ENCODE measurements around the gene APOE.
A peak's percentile ranks its signal among the peaks of the same experiment; 100 is the strongest.
"Not testable (repeated sequence)": the region's sequence is repeated elsewhere in the genome, so short reads cannot be mapped to it uniquely, and the experiment has no call there.

The APOE gene

DNA sequence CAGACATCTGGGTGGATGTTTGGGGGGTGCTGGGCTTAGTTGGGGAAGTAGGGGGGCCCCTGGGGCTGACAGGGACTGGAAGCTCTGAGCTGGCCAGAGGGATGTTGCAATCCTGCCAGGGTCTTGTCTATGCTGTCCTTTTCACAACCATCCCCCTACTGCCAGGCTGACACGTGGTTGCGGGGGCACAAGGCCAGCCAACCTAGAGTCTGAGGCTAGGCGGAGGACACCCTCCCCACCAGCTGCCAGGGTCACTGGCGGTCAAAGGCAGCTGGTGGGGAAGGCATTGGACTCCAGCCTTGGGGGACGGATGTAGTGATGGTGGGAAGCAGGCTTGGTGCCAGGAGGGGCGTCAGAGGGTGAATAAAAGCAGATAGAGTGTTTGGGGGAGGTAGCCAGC is 7.3 kb downstream of the APOE start:
- no peak for DNase-seq

DNA sequence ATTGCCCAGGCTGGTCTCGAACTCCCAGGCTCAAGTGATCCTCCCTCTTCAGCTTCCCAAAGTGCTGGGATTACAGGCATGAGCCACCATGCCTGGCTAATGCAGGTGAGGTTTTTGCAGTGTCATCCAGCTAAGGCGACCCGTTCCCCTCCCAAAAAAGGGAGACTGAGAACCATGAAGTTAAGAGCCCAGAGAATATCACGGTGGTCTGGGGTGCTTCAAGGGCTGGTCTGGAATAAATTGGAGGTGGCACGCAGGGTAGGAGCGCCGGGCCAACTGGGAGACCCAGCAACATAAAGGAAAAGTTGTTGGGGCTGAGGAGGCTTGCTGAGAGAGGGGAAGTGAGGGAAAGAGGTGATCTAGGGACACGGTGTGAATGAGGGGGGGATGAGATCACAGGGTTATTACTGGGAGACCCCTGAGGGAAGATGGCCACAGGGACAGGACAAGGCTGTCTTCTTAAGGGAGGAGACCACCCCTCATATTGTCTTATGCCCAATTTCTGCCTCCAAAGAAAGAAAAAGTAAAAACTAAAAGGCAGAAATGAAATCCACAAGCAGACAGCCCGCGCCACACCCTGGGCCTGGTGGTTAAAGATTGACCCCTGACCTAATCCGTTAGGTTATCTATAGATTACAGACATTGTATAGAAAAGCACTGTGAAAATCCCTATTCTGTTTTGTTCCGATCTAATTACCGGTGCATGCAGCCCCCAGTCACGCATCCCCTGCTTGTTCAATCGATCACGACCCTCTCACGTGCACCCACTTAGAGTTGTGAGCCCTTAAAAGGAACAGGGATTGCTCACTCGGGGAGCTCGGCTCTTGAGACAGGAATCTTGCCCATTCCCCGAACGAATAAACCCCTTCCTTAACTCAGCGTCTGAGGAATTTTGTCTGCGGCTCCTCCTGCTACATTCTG is 8.2 kb downstream of the APOE start:
- not testable (repeated sequence) for DNase-seq

DNA sequence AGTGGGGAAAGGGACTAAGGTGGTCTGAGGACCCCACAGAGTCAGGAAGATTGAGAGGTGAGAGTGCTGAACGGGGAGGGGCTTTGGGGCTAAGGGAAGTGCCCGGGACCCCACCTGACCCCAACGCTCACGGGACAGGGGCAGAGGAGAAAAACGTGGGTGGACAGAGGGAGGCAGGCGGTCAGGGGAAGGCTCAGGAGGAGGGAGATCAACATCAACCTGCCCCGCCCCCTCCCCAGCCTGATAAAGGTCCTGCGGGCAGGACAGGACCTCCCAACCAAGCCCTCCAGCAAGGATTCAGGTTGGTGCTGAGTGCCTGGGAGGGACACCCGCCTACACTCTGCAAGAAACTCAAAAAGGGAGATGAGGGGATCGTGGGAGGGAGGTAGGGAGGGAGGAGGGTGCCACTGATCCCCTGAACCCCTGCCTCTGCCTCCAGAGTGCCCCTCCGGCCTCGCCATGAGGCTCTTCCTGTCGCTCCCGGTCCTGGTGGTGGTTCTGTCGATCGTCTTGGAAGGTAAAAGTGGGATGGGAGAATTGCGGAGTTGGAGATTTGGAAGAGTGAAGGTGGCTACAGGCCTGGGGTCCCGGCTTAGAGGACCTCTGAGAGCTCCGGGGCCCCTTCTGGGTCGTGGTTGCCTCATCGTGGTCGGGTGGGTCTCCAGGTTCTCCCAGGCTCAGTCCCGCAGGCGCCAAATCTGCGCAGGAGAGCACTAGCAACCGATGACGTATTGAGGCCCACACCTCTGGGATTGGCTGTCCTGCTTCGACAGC is 9.0 kb downstream of the APOE start, which contains the start of gene APOC1:
APOC1 (plus strand) TSS at position 176 of the 774 bp plus-strand sequence; CDS start at position 460, 284 bp downstream.
- DNase-seq: peak; percentile 89

DNA sequence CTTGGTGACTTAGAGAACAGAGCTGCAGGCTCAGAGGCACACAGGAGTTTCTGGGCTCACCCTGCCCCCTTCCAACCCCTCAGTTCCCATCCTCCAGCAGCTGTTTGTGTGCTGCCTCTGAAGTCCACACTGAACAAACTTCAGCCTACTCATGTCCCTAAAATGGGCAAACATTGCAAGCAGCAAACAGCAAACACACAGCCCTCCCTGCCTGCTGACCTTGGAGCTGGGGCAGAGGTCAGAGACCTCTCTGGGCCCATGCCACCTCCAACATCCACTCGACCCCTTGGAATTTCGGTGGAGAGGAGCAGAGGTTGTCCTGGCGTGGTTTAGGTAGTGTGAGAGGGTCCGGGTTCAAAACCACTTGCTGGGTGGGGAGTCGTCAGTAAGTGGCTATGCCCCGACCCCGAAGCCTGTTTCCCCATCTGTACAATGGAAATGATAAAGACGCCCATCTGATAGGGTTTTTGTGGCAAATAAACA is 18.7 kb downstream of the APOE start:
- no peak for DNase-seq

DNA sequence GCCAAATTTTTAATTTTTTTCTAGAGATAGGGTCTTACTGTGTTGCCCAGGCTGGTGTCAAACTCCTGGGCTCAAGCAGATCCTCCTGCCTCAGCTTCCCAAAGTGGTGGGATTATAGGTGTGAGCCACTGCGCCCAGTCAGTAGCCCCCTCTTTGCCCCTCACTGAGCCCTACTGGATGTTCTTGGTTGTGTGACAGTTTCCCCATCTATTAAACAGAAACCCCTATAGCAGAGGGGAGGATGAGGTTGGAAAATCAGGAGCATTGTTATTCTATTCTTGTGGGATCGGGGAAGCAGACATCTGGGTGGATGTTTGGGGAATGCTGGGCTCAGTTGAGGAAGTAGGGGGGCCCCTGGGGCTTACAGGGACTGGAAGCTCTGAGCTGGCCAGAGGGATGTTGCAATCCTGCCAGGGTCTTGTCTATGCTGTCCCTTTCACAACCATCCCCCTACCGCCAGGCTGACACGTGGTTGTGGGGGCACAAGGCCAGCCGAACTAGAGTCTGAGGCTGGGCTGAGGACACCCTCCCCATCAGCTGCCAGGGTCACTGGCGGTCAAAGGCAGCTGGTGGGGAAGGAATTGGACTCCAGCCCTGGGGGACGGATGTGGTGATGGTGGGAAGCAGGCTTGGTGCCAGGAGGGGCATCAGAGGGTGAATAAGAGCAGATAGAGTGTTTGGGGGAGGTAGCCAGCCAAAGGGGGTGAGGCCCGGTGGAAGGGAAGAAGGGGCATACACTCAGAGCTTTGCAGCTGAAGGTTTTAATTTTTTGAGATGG is 19.7 kb downstream of the APOE start:
- no peak for DNase-seq

DNA sequence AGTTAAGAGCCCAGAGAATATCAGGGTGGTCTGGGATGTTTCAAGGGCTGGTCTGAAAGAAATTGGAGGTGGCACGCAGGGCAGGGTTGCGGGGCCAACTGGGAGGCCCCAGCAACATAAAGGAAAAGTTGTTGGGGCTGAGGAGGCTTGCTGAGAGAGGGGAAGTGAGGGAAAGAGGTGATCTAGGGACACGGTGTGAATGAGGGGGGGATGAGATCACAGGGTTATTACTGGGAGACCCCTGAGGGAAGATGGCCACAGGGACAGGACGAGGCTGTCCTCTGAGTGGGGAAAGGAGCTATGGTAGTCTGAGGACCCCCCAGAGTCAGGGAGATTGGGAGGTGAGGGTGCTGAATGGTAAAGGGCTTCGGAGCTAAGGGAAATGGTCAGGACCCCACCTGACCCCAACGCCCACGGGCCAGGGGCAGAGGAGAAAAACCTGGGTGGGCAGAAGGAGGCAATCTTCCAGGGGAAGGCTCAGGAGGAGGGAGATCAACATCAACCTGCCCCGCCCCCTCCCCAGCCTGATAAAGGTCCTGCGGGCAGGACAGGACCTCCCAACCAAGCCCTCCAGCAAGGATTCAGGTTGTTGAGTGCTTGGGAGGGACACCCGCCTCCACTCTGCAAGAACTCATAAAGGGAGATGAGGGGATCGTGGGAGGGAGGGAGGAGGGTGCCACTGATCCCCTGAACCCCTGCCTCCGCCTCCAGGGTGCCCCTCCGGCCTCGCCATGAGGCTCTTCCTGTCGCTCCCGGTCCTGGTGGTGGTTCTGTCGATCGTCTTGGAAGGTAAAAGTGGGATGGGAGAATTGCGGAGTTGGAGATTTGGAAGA is 20.9 kb downstream of the APOE start:
- not testable (repeated sequence) for DNase-seq

DNA sequence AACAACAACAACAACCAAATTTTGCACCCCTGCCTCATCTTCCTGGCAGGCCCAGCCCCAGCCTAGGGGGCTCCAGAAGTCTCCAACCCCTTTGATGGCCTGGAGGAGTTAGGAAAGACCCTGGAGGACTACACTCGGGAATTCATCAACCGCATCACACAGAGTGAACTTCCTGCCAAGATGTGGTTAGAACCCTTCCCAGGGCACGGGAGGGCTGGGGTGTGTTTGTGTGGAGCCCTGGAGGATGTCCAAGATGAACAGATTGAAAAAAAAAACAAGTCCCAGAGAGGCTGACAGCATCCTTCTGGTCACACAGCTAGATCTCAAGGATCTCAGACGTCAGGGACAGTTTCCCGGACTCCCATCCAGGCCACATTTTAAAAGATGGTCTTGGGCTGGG is 22.1 kb downstream of the APOE start:
- DNase-seq: no peak

DNA sequence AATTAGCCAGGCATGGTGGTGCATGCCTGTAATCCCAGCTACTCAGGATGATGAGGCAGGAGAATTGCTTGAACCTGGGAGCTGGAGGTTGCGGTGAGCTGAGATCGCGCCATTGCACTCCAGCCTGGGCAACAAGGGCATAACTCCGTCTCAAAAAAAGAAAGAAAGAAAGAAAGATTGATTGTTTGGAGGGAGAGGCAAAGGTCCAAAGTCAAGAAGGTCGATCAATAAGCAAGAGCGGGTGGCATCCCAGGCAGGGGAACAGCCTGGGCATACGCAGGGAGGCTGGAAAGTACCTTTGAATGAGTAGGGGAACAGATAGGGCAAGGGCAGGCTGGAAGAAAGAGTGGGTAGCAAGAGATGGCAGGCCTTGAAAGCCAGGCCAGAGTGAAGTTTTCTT is 24.5 kb downstream of the APOE start:
- DNase-seq: no peak

DNA sequence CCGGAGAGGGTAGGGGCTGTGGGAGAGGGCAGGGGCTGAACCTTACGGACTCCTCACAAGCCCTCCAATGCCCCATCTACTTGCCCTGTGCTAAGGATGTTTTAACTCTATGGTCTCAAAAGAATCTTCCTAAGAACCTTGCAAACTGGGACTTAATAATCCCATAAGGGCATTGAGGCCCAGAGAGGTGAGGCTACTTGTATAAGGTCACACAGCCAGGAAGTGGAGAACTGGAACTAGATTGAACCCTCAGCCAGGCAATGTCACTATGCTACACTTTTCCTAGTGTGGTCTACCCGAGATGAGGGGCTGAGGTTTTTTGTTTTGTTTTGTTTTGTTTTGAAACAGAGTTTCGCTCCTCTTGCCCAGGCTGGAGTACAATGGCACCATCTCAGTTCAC is 25.9 kb downstream of the APOE start:
- DNase-seq: no peak

DNA sequence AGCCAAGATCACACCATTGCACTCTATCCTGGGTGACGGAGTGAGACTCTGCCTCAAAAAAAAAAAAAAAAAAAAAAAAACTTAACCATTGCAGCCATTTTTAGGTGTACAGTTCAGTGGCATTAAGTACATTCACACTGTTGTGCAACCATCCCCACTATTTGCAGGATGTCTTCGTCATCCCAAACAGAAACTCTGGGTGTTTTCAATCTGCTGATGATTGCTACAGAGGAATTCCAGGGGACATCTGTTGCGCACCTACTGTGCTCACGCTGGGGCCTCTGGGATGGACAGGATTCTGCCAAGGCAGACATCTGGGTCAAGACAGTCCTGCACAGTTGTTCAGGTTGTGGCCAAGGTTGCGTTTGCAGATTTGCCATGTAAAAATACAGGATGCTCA is 34.1 kb downstream of the APOE start:
- DNase-seq: no peak

DNA sequence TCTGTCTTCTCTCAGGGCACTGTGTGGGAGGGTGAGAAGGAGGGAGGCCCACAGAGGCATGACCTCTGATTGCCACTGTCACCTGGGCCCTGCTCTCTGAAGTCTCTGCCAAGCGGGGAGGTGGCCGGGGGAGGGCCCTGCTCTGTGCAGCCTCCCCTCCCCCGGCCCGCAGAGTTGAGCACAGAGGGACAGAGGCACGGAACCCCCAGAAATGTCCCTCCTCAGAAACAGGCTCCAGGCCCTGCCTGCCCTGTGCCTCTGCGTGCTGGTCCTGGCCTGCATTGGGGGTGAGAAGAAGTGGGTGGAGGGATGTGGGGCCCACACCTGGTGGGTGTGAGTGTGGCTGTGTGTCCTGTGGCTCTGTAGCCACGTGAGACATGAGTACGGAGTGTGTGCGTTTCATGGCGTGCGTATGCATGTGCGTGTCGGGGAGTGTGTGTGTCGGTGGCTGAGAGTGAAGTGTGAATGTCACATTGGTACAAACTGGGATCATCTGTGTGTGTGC is 36.5 kb downstream of the APOE start, which contains the start of gene APOC4:
APOC4 (plus strand) TSS at position 171 of the 505 bp plus-strand sequence; CDS start at position 212, 41 bp downstream.
- no peak for DNase-seq

DNA sequence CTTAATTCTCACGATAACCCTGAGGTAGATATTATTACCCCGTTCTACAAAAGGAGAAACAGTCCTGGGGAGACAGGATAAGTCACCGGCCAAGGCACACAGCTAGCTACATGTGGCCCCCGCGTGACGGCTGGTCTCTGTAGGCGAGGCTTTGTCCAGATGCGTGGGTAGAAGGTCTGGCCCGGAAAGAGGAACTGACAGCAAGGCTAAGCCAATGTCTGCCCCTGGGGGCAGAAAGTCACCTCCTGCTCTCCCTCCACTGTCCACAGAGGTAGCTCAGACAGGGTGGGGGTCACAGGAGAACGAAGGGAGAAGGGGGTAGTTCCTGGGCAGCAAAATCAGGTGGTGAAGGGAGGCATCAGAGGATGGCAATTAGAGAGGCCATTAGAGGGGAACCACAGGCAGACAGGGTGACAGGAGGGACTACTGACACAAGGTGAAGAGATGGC is 38.2 kb downstream of the APOE start:
- DNase-seq: no peak

DNA sequence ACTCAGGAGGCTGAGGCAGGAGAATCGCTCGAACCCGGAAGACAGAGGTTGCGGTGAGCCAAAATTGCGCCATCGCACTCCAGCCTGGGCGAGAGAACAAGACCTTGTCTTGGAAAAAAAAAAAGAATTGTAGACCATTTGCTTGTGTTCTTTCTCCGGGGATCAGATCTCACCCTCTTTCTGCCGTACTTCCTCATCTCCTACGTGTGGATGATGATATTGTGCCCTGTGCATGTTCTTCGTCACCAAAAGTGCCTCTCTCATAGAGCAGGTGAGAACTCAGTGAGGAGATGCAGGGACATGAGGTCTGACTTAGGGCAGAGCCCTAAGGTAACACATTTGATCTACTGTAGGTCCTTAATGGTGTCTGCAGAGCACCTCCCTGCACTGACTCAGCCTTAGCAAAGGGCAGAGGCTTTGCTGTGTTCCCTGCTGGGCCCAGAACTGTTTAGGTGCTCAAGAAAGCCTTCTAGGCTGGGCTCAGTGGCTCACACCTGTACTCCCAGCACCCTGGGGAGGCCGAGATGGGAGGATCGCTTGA is 41.5 kb downstream of the APOE start:
- no peak for DNase-seq

DNA sequence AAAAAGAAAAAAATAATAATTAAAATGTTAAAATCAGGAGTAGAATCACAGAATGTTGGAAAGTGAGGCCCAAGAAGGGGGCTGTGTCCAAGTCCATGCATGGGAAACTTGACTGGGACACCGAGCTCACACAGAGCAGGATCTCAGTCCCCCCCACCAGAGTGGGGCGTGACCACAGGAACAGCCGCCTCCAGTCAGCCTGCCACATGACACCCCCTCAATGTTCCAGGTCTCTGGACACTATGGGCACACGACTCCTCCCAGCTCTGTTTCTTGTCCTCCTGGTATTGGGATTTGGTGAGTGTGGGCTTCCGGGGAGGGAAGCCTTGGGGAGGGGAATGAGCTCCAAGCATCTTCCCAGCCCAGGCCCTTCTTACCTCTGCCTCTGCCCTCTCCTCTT is 42.6 kb downstream of the APOE start:
- DNase-seq: no peak

DNA sequence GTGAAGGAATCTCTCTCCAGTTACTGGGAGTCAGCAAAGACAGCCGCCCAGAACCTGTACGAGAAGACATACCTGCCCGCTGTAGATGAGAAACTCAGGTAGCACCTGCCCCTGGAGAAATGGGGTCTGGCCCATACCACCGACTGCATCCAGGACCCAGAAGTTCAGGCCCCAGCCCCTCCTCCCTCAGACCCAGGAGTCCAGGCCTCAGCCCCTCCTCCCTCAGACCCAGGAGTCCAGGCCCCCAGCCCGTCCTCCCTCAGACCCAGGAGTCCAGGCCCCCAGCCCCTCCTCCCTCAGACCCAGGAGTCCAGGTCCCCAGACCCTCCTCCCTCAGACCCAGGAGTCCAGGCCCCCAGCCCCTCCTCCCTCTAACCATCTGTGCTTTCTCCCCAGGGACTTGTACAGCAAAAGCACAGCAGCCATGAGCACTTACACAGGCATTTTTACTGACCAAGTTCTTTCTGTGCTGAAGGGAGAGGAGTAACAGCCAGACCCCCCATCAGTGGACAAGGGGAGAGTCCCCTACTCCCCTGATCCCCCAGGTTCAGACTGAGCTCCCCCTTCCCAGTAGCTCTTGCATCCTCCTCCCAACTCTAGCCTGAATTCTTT is 43.3 kb downstream of the APOE start:
- DNase-seq: no peak

DNA sequence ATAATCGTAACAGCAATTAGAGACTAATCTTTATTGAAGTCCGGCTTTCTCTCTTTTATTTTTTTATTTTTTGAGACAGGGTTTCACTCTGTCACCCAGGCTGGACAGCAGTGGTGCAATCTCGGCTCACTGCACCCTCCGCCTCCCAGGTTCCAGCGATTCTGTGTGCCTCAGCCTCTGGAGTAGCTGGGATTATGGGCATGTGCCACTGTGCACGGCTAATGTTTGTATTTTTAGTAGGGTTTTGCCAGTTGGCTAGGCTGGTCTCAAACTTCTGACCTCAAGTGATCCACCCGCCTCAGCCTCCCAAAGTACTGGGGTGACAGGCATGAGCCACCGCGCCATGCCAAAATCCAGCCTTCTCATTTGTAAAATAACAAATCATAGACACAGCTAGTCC is 44.0 kb downstream of the APOE start:
- DNase-seq: no peak

DNA sequence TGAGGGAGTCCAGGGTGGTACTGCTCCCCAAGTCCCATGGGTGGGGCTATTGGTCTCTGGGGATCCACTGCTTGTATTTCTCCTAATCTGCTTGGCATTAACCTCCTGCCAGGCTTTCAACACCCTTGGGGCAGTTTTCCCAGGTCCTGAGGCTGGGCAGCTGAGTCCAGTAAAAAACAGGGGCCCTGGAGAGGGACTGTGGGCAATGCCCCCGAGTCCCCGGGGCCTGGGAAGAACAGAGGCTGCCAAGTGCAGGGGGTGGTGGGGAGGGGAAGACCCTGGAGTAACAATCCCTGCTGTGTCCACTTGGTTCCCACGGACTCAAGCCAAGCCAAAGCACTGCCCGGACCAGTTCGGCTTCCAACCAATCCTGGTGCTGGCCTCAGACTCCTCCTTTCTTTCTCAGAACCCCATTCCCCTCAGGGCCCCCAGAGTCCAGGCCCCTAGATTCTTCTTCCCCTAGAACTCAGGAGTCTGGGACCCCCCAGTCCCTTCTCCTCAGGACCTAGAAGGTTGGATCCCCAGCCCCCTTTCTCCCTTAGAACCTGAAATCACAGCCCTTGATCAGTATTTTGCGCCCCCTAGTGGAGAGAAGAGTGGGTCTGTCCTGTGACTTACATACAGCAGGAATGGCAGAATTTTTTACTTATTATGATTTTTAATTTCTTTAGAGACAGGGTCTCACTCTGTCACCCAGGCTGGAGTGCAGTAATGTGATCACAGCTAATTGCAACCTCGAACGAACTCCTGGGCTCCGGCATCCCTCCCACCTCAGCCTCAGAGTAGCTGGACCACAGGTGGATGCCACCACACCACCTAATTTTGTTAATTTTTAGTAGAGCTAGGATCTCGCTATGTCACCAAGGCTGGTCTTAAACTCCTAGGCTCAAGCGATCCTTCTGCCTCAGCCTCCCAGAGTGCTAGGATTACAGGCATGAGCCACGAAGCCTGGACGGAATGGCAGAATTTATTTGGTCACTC is 45.9 kb downstream of the APOE start:
- peak; percentile 82 for DNase-seq

DNA sequence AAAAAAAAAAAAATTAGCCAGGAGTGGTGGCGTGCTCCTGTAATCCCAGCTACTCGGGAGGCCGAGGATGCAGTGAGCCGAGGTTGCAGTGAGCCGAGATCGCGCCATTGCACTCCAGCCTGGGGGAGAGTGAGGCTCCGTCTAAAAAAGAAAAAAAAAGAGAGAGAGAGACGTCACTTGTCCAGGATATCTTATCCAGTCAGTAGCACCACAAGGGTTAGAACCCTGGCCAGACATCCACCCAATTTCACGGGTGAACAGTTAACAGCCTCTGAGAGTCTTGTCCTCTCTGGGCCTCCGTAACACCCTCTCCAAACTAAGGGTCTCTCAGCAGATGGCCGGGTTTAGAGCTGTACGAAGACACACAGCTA is 48.7 kb downstream of the APOE start:
- DNase-seq: no peak

DNA sequence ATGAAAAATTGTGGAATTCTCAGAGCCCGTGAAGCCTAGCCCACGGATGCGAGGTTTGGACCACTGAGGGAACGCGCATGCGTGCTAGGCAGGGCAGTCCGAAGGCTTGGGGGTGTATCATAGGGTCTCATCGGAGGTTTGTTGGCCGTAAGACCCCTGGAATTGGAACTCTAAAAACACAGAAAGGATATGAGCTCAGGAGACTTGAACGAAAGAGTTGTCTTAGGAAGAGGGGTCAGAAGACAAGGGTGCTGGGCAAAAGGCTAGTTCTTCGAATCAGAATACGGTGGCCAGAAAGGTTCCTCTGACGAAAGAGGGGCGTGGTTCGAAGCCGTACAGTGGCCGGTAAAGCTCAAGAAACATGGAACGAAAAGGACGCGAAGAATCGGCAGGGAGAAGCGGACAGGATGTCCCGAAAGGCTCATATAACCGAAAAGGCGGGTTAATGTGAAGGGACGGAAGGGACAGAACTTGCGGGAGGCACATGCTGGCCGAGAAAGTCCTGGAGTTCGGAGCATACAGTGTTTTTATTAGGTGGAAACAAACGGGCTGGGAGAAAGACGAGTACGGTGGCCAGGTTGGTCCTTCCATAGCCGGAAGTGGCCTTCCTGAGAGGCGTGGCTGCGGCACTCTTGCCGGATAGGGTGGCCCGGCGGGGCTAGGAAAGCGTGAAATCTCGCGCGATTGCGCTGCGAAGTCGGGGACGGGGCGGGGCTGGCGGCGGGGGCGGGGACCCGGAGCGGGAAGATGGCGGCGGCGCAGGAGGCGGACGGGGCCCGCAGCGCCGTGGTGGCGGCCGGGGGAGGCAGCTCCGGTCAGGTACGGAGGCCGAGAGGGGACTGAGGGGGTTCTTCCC is 49.3 kb downstream of the APOE start, which contains the start of gene CLPTM1:
CLPTM1 (plus strand) TSS at position 732 of the 856 bp plus-strand sequence; CDS start at position 748, 16 bp downstream.
- DNase-seq: peak; percentile 97
